Liver (tissue), 9 donors: Measurements from ENCODE around the gene FAM136A. TPM values are rescaled to one million over a fixed set of nuclear protein-coding genes. Genes with fewer than 3 reads are reported as not detected.
"Not testable (repeated sequence)": the region's sequence is repeated elsewhere in the genome, so short reads cannot be mapped to it uniquely, and the experiment has no call there.

Experiments
- DNase-seq: peaks from one replicate; pipeline ENCODE4 v3.0.0-alpha.2; 2017; ENCODE audit warnings: low spot score
- H3K27ac ChIP-seq, 2 donors: one replicate each; pipeline ENCODE4 v1.7.0; 2013; ENCODE audit warnings: inconsistent platforms in 2 of 2, low read length in 2 of 2, control low read depth in 1 of 2, low read depth in 1 of 2, mild to moderate bottlenecking in 1 of 2
- H3K27me3 ChIP-seq, 4 donors: one replicate each; pipeline versions ENCODE4 v1.6.1 to v1.7.0; 2013; ENCODE audit warnings: low read length in 3 of 4, inconsistent platforms in 1 of 4, mild to moderate bottlenecking in 1 of 4, moderate library complexity in 1 of 4; ENCODE audit not compliant: control insufficient read depth in 4 of 4, insufficient read depth in 4 of 4
- H3K36me3 ChIP-seq, 4 donors: one replicate each; pipeline versions ENCODE4 v1.6.1 to v1.7.0; 2013; ENCODE audit warnings: low read length in 3 of 4, mild to moderate bottlenecking in 3 of 4, low read depth in 1 of 4, moderate library complexity in 1 of 4; ENCODE audit not compliant: control insufficient read depth in 4 of 4, insufficient read depth in 3 of 4
- H3K4me1 ChIP-seq, 4 donors: one replicate each; pipeline versions ENCODE4 v1.6.1 to v1.7.0; 2013; ENCODE audit warnings: low read length in 3 of 4, mild to moderate bottlenecking in 3 of 4, moderate library complexity in 1 of 4; ENCODE audit not compliant: control insufficient read depth in 4 of 4, insufficient read depth in 4 of 4
- H3K4me3 ChIP-seq, 3 donors: one replicate each; pipeline versions ENCODE4 v1.6.1 to v1.7.0; 2013; ENCODE audit warnings: low read length in 3 of 3, control low read depth in 1 of 3, low read depth in 1 of 3, mild to moderate bottlenecking in 1 of 3
- H3K9ac ChIP-seq, 2 donors: one replicate each; pipeline ENCODE4 v1.7.0; 2013; ENCODE audit warnings: low read length in 2 of 2, mild to moderate bottlenecking in 2 of 2, moderate library complexity in 2 of 2, control low read depth in 1 of 2, low read depth in 1 of 2
- H3K9me3 ChIP-seq, 4 donors: one replicate each; pipeline versions ENCODE4 v1.6.1 to v1.7.0; 2013; ENCODE audit warnings: low read length in 3 of 4; ENCODE audit not compliant: control insufficient read depth in 4 of 4
- ATF3 ChIP-seq: IDR thresholded peaks from 2 replicates; pipeline ENCODE4 v1.6.1; 2016; ENCODE audit warnings: antibody characterized with exemption
- CTCF ChIP-seq: fragments of 150-350 bp; IDR thresholded peaks from 2 replicates; pipeline ENCODE4 v1.5.1; 2017; ENCODE audit warnings: improper control_type of control experiment, low read depth, low read length; ENCODE audit not compliant: missing input control
- EGR1 ChIP-seq, 2 donors: IDR thresholded peaks; 2 replicates each; pipeline ENCODE4 v1.6.1; 2016 to 2018; ENCODE audit warnings: antibody characterized with exemption in 2 of 2, low read depth in 2 of 2
- FOXA1 ChIP-seq: IDR thresholded peaks from 2 replicates; pipeline ENCODE4 v1.6.1; 2016; ENCODE audit warnings: antibody characterized with exemption
- FOXA2 ChIP-seq: IDR thresholded peaks from 2 replicates; pipeline ENCODE4 v1.6.1; 2016; ENCODE audit warnings: antibody characterized with exemption
- GABPA ChIP-seq, 2 donors: IDR thresholded peaks in 1 of 2; conservative IDR thresholded peaks in 1 of 2; 2 replicates each; pipeline ENCODE4 v1.6.1; 2016; ENCODE audit warnings: antibody characterized with exemption in 2 of 2, mild to moderate bottlenecking in 1 of 2, moderate library complexity in 1 of 2
- HNF4A ChIP-seq, 2 donors: conservative IDR thresholded peaks; 2 replicates each; pipeline ENCODE4 v1.6.1; 2016; ENCODE audit warnings: antibody characterized with exemption in 2 of 2, mild to moderate bottlenecking in 2 of 2
- HNF4G ChIP-seq: IDR thresholded peaks from 2 replicates; pipeline ENCODE4 v1.6.1; 2016; ENCODE audit warnings: antibody characterized with exemption
- JUND ChIP-seq, 2 donors: IDR thresholded peaks; 2 replicates each; pipeline ENCODE4 v1.6.1; 2016; ENCODE audit warnings: antibody characterized with exemption in 2 of 2
- MAX ChIP-seq: IDR thresholded peaks from 2 replicates; pipeline ENCODE4 v1.6.1; 2016; ENCODE audit warnings: antibody characterized with exemption
- NR2F2 ChIP-seq: IDR thresholded peaks from 2 replicates; pipeline ENCODE4 v1.6.1; 2016; ENCODE audit warnings: antibody characterized with exemption
- RAD21 ChIP-seq, 2 donors: IDR thresholded peaks; 2 replicates each; pipeline ENCODE4 v1.6.1; 2016; ENCODE audit warnings: antibody characterized with exemption in 2 of 2, mild to moderate bottlenecking in 2 of 2
- REST ChIP-seq: IDR thresholded peaks from 2 replicates; pipeline ENCODE4 v1.6.1; 2016; ENCODE audit warnings: antibody characterized with exemption, mild to moderate bottlenecking
- RXRA ChIP-seq, 2 donors: IDR thresholded peaks; 2 replicates each; pipeline ENCODE4 v1.6.1; 2017 to 2018; ENCODE audit warnings: antibody characterized with exemption in 2 of 2, mild to moderate bottlenecking in 1 of 2
- SP1 ChIP-seq: IDR thresholded peaks from 2 replicates; pipeline ENCODE4 v1.6.1; 2018; ENCODE audit warnings: antibody characterized with exemption, mild to moderate bottlenecking
- TAF1 ChIP-seq: conservative IDR thresholded peaks from 2 replicates; pipeline ENCODE4 v1.6.1; 2016; ENCODE audit warnings: antibody characterized with exemption, mild to moderate bottlenecking
- YY1 ChIP-seq: IDR thresholded peaks from 2 replicates; pipeline ENCODE4 v1.6.1; 2016; ENCODE audit warnings: antibody characterized with exemption, mild to moderate bottlenecking
- WGBS: extraction: QIAGEN DNeasy Blood & Tissue Kit; methylation state at CpG from one replicate; pipeline ENCODE4 v1.1.7; 2013; 5-methylcytosine and 5-hydroxymethylcytosine counted together
- polyA plus RNA-seq, 2 donors: library from polyadenylated mRNA; stranded (reverse) in 1 of 2; unstranded in 1 of 2; fragments of 200-250 nt in 1 of 2; fragments of >200 nt in 1 of 2; fragmentation: Nextera tagmentation in 1 of 2; extraction: Ambion mirVana in 1 of 2; gene quantifications; one replicate each; pipeline versions ENCODE4 v1.2.1 to v1.2.3, GENCODE V29; 2013 to 2015
- total RNA-seq, 2 donors: library from RNA; depleted of rRNA; stranded (reverse); fragments of >200 nt; gene quantifications; one replicate each; pipeline ENCODE4 v1.2.3, GENCODE V29; 2014
- TF ChIP-seq, protein P1 (sequence below): IDR thresholded peaks from 2 replicates; pipeline ENCODE4 v1.6.1; 2016; ENCODE audit warnings: antibody characterized with exemption
- donor health status: healthy.
- donor health status: healthy.
- donor health status: healthy.
- donor health status: healthy.
- donor health status: healthy.

The FAM136A gene
- total and polyA plus RNA-seq, 4 donors: 20.9 to 35.8 (median 24.2) TPM

DNA sequence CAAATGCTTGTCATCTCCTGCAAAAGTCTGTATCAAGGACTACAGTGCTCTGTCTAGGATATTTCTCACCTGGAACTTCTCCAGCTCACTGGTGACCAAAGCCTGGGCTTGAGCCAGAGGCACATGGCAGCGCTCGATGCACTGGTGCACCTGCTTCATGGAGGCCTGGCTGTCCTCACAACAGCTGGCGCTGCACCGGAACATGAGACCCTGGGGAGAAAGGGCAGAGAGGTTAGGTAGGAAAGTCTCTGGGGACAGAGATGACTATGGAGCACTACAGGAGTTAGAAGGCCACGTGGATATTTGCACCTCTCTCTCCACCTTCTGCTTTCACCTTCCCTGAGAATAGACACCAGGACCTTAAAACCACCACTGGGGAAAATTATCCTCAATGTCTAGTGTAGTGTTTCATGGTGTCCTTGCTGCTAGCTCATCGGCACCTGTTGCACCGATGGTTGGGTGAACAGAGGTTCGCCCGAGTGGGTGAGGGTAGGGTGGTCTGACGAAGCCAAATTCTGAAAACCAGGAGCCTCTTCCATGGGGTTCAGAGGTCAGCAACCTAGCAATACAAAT, 1.0 kb downstream of the FAM136A start:
- Histone ChIP-seq H3K36me3 (peaks cover 1 to 18% (median 12%) of the 10 kb centered on the region in 4 donors), H3K4me1 (peaks cover 3 to 12% (median 7%) of the 10 kb centered on the region in 4 donors), H3K9me3 (no peaks in the 10 kb centered on the region), H3K4me3 (peak overlapping the region; percentile 86 to 98 (median 88)), H3K27me3 (no peaks in the 10 kb centered on the region), H3K27ac (peak overlapping the region; percentile 83 to 88), H3K9ac (peak overlapping the region in 1 of 2 donors; percentile 67)
- WGBS: 49% methylated on average over 10 of the region's 10 CpGs
- no peak for TF ChIP-seq EGR1 (IDR thresholded peaks at IDR 0.05; ENCODE audit: low read depth in 2 of 2)
- no peak for TF ChIP-seq RAD21 (IDR thresholded peaks at IDR 0.05)
- no peak for TF ChIP-seq SP1
- TF ChIP-seq ATF3: no peak
- no peak for DNase-seq

- H3K27ac ChIP-seq, H3K4me3 ChIP-seq, H3K27me3 ChIP-seq, DNase-seq, H3K9me3 ChIP-seq, H3K9ac ChIP-seq: not testable (repeated sequence)
- 94% methylated on average over 4 of the region's 4 CpGs for WGBS
- peaks cover 3 to 13% (median 9%) of the 10 kb centered on the region in 4 donors for H3K4me1 ChIP-seq
- H3K36me3 ChIP-seq: peaks cover 1 to 18% (median 12%) of the 10 kb centered on the region in 4 donors
Measured at GRCh38 chr2:70297828-70298227, 4.0 kb downstream of the FAM136A start.

DNA sequence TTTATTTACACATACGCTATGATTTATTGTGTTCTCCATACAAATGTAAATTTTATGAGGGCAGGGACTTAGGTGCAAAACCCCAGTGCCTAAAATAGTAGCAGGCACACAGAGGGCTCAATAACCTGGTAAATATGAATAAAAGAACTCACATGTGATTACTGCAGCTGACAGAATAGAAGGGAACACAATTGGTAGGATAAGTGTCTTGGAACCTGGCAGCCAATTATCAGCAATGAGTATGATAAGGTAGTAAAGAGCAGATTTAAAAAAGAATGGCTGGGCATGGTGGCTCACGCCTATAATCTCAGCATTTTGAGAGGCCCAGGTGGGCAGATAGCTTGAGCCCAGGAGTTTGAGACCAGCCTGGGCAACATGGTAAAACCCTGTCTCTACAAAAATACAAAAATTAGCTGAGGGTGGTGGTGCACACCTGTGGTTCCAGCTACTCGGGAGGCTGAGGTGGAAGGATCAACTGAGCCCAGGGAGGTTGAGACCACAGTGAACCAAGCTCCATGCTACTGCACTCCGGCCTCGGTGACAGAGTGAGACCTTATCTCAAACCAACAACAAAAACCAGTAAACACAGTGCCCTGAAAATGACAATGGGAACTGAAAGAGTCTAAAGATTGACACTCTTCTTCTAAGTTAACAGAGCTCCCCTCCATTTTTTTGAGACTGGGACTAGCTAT, 18.2 kb downstream of the FAM136A start:
- H3K4me3 ChIP-seq: no peak overlapping the region
- H3K4me1 ChIP-seq: peaks cover 0 to 3% (median 0%) of the 10 kb centered on the region in 4 donors
- WGBS: 95% methylated on average over 5 of the region's 5 CpGs
- TF ChIP-seq RXRA (IDR thresholded peaks at IDR 0.05): no peak
- TF ChIP-seq HNF4A (conservative IDR thresholded peaks at IDR 0.05): no peak
- TF ChIP-seq HNF4G: no peak
- no peak for TF ChIP-seq FOXA2
- TF ChIP-seq REST: no peak
- TF ChIP-seq TAF1: no peak
- no peak for TF ChIP-seq YY1
- no peak for TF ChIP-seq ATF3
- no peak for TF ChIP-seq MAX
- no peak for TF ChIP-seq RAD21 (IDR thresholded peaks at IDR 0.05)
- no peak for TF ChIP-seq JUND (IDR thresholded peaks at IDR 0.05)
- TF ChIP-seq EGR1 (IDR thresholded peaks at IDR 0.05; ENCODE audit: low read depth in 2 of 2): no peak
- TF ChIP-seq CTCF: no peak
- TF ChIP-seq FOXA1: no peak
- no peak for TF ChIP-seq SP1
- TF ChIP-seq, protein P1, sequence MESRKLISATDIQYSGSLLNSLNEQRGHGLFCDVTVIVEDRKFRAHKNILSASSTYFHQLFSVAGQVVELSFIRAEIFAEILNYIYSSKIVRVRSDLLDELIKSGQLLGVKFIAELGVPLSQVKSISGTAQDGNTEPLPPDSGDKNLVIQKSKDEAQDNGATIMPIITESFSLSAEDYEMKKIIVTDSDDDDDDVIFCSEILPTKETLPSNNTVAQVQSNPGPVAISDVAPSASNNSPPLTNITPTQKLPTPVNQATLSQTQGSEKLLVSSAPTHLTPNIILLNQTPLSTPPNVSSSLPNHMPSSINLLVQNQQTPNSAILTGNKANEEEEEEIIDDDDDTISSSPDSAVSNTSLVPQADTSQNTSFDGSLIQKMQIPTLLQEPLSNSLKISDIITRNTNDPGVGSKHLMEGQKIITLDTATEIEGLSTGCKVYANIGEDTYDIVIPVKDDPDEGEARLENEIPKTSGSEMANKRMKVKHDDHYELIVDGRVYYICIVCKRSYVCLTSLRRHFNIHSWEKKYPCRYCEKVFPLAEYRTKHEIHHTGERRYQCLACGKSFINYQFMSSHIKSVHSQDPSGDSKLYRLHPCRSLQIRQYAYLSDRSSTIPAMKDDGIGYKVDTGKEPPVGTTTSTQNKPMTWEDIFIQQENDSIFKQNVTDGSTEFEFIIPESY: no peak
- TF ChIP-seq GABPA (IDR thresholded peaks at IDR 0.05 in 1 of 2, conservative IDR thresholded peaks at IDR 0.05 in 1 of 2): no peak
- TF ChIP-seq NR2F2: no peak
- DNase-seq: no peak
- peaks cover 7 to 72% (median 54%) of the 10 kb centered on the region in 4 donors for H3K36me3 ChIP-seq
- no peaks in the 10 kb centered on the region for H3K9me3 ChIP-seq
- no peak overlapping the region for H3K27ac ChIP-seq
- H3K9ac ChIP-seq: no peak overlapping the region
- H3K27me3 ChIP-seq: no peaks in the 10 kb centered on the region
